ENCODE data around the gene TLR9.

DNA sequence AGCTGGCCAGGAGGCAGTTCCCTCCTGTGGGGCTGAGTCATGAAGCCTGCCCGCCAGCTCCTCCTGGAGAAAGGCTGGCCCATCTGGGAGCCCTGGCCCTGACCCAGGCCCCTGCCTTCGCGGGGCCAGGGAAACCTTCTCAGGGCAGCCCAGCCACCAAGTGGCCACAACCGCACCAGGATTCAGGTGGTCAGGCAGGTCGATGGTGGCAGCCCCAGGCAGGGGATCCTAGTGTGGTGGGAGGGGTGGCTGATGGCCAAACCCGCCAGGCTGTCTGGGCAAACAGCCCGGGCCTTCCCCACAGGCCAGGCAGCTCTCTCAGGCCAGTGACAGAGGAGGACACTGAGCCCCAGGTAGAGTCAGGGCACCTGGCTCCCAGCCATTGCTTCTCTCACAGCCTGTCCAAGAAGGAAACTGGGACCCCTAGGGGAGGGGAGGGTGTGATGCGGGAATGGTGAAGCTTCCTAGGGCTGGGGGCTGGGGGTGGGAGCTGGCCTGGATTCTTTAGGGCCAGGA is 12.3 kb upstream of the TLR9 start:
- no peak for TF ChIP-seq CTCF (IDR thresholded peaks at IDR 0.05)
- no peak for TF ChIP-seq TCF7L2 (IDR thresholded peaks at IDR 0.05; ENCODE audit: low read depth, low read length)
- no peak for TF ChIP-seq POLR2AphosphoS5 (IDR thresholded peaks at IDR 0.05; ENCODE audit: low read depth, low read length)
- no peak for TF ChIP-seq SIN3A (IDR thresholded peaks at IDR 0.05; ENCODE audit: borderline replicate concordance, insufficient read depth, low read depth, low read length)
